ACC112 (cell line): ENCODE measurements around the gene DHRS1.

Source experiments
- H2AFZ ChIP-seq: fragments of 200-600 bp; sonication (generic); one replicate; pipeline ENCODE4 v1.6.0; 2017; ENCODE audit warnings: antibody characterized with exemption, low read length; ENCODE audit not compliant: unreplicated experiment
- H3K27ac ChIP-seq: fragments of 200-600 bp; sonication (generic); 2 replicates; pipeline ENCODE4 v1.5.1; 2014; ENCODE audit warnings: low read depth, mild to moderate bottlenecking, antibody characterized with exemption, low read length, moderate library complexity
- H3K27me3 ChIP-seq: fragments of 200-600 bp; sonication (generic); 2 replicates; pipeline ENCODE4 v1.6.1; 2014; ENCODE audit warnings: mild to moderate bottlenecking, antibody characterized with exemption, low read length, moderate library complexity, mixed read lengths; ENCODE audit not compliant: insufficient read depth
- H3K36me3 ChIP-seq: fragments of 200-600 bp; sonication (generic); 2 replicates; pipeline ENCODE4 v1.6.1; 2016; ENCODE audit warnings: mild to moderate bottlenecking, antibody characterized with exemption, low read length, moderate library complexity, mixed read lengths; ENCODE audit not compliant: insufficient read depth
- H3K4me1 ChIP-seq: fragments of 200-600 bp; sonication (generic); one replicate; pipeline ENCODE4 v1.6.1; 2016; ENCODE audit warnings: low read length, mixed read lengths; ENCODE audit not compliant: insufficient read depth, unreplicated experiment, control insufficient read depth
- H3K4me3 ChIP-seq: fragments of 200-600 bp; sonication (generic); 2 replicates; pipeline ENCODE4 v1.5.1; 2014; ENCODE audit warnings: mild to moderate bottlenecking, low read depth, low read length
- H3K79me2 ChIP-seq: fragments of 200-600 bp; sonication (generic); one replicate; pipeline ENCODE4 v1.6.0; 2016; ENCODE audit warnings: low read length; ENCODE audit not compliant: control insufficient read depth, unreplicated experiment, insufficient read depth

DHRS1 gene

GRCh38 chr14:24241829-24242443, 57.6 kb downstream of the DHRS1 start:
- Histone ChIP-seq H3K36me3 (peaks cover 29% of the 10 kb centered on the region), H3K27me3 (no peaks in the 10 kb centered on the region), H3K4me1 (peaks cover 49% of the 10 kb centered on the region), H3K4me3 (peak overlapping the region; percentile 89), H2AFZ (peak overlapping the region; percentile 62), H3K79me2 (peaks cover 32% of the 10 kb centered on the region), H3K27ac (peak overlapping the region; percentile 91)
